ENCODE data around the gene ERLIN1. TPM values are rescaled to one million over a fixed set of nuclear protein-coding genes. Genes with fewer than 3 reads are reported as not detected.

The ERLIN1 gene
- total and polyA plus RNA-seq, 2 experiments from 2014 or later: 7.2 to 20.4 TPM

DNA sequence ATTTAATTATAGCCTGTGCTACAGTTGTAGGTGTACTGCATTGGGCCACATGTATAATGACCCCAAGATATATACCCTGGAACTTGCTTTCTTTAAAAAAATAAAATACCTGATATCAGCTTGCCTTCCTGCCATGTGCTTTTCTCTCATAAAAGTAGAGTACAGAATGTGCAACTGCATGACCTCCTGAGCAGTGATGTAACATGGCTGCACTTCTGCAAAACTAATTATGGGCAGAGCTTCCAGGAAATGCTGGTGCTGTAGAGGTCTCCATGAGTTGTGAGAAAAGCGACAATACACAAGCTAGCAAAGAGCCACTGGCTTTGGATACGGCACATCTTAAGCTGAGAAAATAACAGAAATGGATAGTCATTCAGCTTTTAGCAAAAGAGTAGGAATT is 6.5 kb upstream of the ERLIN1 start (continued):
- TF ChIP-seq, protein P1, sequence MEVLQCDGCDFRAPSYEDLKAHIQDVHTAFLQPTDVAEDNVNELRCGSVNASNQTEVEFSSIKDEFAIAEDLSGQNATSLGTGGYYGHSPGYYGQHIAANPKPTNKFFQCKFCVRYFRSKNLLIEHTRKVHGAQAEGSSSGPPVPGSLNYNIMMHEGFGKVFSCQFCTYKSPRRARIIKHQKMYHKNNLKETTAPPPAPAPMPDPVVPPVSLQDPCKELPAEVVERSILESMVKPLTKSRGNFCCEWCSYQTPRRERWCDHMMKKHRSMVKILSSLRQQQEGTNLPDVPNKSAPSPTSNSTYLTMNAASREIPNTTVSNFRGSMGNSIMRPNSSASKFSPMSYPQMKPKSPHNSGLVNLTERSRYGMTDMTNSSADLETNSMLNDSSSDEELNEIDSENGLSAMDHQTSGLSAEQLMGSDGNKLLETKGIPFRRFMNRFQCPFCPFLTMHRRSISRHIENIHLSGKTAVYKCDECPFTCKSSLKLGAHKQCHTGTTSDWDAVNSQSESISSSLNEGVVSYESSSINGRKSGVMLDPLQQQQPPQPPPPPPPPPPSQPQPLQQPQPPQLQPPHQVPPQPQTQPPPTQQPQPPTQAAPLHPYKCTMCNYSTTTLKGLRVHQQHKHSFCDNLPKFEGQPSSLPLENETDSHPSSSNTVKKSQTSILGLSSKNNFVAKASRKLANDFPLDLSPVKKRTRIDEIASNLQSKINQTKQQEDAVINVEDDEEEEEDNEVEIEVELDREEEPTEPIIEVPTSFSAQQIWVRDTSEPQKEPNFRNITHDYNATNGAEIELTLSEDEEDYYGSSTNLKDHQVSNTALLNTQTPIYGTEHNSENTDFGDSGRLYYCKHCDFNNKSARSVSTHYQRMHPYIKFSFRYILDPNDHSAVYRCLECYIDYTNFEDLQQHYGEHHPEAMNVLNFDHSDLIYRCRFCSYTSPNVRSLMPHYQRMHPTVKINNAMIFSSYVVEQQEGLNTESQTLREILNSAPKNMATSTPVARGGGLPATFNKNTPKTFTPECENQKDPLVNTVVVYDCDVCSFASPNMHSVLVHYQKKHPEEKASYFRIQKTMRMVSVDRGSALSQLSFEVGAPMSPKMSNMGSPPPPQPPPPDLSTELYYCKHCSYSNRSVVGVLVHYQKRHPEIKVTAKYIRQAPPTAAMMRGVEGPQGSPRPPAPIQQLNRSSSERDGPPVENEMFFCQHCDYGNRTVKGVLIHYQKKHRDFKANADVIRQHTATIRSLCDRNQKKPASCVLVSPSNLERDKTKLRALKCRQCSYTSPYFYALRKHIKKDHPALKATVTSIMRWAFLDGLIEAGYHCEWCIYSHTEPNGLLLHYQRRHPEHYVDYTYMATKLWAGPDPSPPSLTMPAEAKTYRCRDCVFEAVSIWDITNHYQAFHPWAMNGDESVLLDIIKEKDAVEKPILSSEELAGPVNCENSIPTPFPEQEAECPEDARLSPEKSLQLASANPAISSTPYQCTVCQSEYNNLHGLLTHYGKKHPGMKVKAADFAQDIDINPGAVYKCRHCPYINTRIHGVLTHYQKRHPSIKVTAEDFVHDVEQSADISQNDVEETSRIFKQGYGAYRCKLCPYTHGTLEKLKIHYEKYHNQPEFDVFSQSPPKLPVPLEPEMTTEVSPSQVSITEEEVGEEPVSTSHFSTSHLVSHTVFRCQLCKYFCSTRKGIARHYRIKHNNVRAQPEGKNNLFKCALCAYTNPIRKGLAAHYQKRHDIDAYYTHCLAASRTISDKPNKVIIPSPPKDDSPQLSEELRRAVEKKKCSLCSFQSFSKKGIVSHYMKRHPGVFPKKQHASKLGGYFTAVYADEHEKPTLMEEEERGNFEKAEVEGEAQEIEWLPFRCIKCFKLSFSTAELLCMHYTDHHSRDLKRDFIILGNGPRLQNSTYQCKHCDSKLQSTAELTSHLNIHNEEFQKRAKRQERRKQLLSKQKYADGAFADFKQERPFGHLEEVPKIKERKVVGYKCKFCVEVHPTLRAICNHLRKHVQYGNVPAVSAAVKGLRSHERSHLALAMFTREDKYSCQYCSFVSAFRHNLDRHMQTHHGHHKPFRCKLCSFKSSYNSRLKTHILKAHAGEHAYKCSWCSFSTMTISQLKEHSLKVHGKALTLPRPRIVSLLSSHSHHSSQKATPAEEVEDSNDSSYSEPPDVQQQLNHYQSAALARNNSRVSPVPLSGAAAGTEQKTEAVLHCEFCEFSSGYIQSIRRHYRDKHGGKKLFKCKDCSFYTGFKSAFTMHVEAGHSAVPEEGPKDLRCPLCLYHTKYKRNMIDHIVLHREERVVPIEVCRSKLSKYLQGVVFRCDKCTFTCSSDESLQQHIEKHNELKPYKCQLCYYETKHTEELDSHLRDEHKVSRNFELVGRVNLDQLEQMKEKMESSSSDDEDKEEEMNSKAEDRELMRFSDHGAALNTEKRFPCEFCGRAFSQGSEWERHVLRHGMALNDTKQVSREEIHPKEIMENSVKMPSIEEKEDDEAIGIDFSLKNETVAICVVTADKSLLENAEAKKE (CRISPR knock-in tag; IDR thresholded peaks at IDR 0.05): no peak
- no peak for TF ChIP-seq STAT1 (IDR thresholded peaks at IDR 0.05; ENCODE audit: unreplicated experiment)
- TF ChIP-seq JUNB (IDR thresholded peaks at IDR 0.05; ENCODE audit: unreplicated experiment): no peak

GRCh38 chr10:100186253-100187212 is 704 bp upstream of the ERLIN1 start:
- peak; percentile 46 for DNase-seq (ENCODE audit: low spot score)
- H3K27ac Mint-ChIP-seq: peak overlapping the region; percentile 93
- TF ChIP-seq EZH2 (IDR thresholded peaks at IDR 0.05; ENCODE audit: low read depth, unreplicated experiment) (no peak), POLR2AphosphoS5 (IDR thresholded peaks at IDR 0.05; ENCODE audit: low read depth) (no peak), STAT1 (IDR thresholded peaks at IDR 0.05; ENCODE audit: unreplicated experiment) (no peak), ZNF331 (CRISPR knock-in tag; IDR thresholded peaks at IDR 0.05; ENCODE audit: low read depth) (no peak), EZH2phosphoT487 (IDR thresholded peaks at IDR 0.05; ENCODE audit: unreplicated experiment) (no peak), NANOG (IDR thresholded peaks at IDR 0.05; ENCODE audit: borderline replicate concordance) (no peak), ZNF114 (CRISPR knock-in tag; IDR thresholded peaks at IDR 0.05) (no peak)
- Histone ChIP-seq H3K27me3 (ENCODE audit: insufficient read depth) (no peaks in the 10 kb centered on the region), H3F3A (replicated peaks; ENCODE audit: low read depth) (no peaks in the 10 kb centered on the region; the same call in 1 of the 2 replicates), H3K79me2 (replicated peaks; ENCODE audit: insufficient read depth) (peaks cover 36% of the 10 kb centered on the region), H3K27ac (ENCODE audit: low read depth) (peak overlapping the region; percentile 86), H3K9me2 (ENCODE audit: insufficient read depth) (no peaks in the 10 kb centered on the region), H3K4me2 (peak overlapping the region; percentile 95), H2AFZ (peak overlapping the region; percentile 92), H3K36me3 (ENCODE audit: insufficient read depth) (peaks cover 15% of the 10 kb centered on the region), H3K4me3 (peak overlapping the region; percentile 75), H4K20me1 (replicated peaks; ENCODE audit: insufficient read depth) (no peaks in the 10 kb centered on the region), H3K4me1 (ENCODE audit: insufficient read depth) (0 out of 2 replicates have a peak, but pooled peaks cover 6% of the 10 kb centered on the region)
- H3K27me3 Mint-ChIP-seq (ENCODE audit: insufficient read depth, low read depth, poor library complexity): peaks cover 6% of the 10 kb centered on the region
- H3K4me3 Mint-ChIP-seq: peak overlapping the region; percentile 99
- H3K9me3 Mint-ChIP-seq: peaks cover 9% of the 10 kb centered on the region; the same call in 2 of the 3 replicates
- H3K36me3 Mint-ChIP-seq (ENCODE audit: low read depth): peaks cover 45% of the 10 kb centered on the region
- ATAC-seq: peak; percentile 60
- H3K4me1 Mint-ChIP-seq: peaks cover 12% of the 10 kb centered on the region; the same call in 2 of the 3 replicates
